ENCODE data around the gene USP40. TPM values are rescaled to one million over a fixed set of nuclear protein-coding genes. Genes with fewer than 3 reads are reported as not detected.

The USP40 gene
- total and polyA plus RNA-seq, 9 of the 15 experiments (the other 6 are each of a cell fraction or from before 2014, with no cell fraction given) = 5.5 to 15.0 (median 9.3) TPM

GRCh38 chr2:233566141-233566956 is at the start of gene USP40 (continued):
- TF ChIP-seq ZNF318 (IDR thresholded peaks at IDR 0.05; ENCODE audit: borderline replicate concordance in 1 of 2, low read depth in 1 of 2) (no peak), GTF2A2 (tag; IDR thresholded peaks at IDR 0.05) (no peak), ZBTB5 (IDR thresholded peaks at IDR 0.05) (no peak), COPS2 (conservative IDR thresholded peaks at IDR 0.05) (no peak), HSF4 (CRISPR knock-in tag; IDR thresholded peaks at IDR 0.05; ENCODE audit: borderline replicate concordance) (no peak), ZNF407 (IDR thresholded peaks at IDR 0.05; ENCODE audit: low read depth) (no peak), CHCHD3 (CRISPR knock-in tag; IDR thresholded peaks at IDR 0.05) (no peak)
